Stimulated activated CD8-positive, alpha-beta memory T cell treated with anti-CD3 and anti-CD28 coated beads, Interleukin-7, amount 100 ng/mL, for 1 hour (primary cell): Measurements from ENCODE around the gene LRRK1.

Experiments
- DNase-seq, 2 donors: peaks; one replicate each; pipeline ENCODE4 v3.0.0-alpha.2; 2020; ENCODE audit warnings: low read depth in 2 of 2

LRRK1 gene

DNA sequence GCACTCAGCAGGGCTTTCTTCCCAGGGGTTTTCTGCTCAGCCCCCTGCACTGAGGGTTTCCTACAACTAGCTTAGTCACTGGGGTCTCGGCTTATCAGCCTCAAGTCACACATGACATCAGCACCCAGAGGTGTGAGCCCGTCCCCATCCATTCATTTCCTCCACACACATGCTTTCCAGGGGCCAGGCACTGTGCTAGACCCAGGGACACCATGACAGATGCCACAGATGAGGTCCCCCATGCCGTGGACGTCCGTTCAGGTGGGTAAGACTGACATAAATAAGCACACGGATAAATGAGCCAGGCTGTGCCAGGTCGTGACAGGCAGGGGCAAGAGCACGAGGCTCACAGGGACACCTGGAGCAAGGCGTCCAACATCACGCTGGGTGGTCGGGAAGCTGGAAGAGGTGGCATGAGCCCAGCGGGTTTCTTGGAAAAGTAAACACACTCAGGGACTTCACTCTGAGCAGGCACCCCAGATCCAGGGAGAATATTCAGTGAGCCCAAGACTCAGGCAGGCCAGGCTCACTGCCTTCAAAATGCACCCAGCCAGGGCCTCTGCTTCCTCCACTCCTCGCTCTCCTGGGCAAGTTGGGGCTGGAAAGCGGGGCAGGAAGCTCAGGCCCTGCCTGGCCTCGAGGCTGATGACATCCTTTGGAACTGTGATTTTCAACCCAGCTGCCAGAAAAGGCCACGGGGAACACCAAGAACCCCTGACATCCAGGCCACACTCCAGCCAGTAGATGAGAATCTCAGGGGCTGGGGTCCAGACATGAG, 193.4 kb downstream of the LRRK1 start:
- no peak for DNase-seq

DNA sequence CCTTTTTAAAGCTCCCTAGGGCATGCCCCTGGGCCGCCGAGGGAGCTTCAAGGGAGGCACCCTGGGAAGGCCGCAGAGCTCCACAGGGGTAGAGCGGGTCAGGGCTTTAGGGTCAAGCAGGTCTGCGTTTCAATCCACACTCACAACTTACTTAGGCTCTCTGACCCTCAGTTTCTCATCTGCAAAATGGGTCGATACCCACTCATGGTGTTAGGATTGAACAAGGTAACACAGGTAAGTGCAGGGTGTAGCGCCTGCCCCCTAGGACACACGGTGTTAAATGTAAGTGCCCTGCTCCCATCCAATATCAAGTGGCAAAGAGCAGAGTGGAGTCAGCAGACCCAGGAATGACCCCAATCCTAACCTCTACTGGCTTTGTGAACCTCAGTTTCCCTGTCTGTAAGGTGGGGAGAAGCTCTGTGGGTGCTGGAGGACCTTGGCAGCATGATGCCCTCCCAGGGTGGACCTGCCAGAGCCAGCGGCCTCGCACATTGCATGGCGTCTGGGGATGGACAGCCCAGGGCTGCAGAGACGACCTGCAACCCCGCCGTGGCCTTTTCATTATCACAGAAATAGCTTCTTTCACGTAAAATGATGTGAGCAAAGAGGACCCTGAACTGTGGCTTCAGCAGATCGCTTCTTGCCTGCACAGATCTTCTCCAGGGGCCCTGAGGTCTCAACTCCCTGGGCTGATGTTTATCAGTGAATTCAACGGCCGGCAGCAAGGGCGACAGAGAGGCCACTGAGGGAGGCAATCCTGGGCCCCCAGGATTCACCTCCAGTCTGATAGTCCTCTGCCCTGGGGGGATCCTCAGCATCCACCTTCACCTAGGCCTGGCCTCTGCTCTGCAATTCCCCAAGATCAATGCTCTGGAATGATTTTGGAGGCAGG, 194.2 kb downstream of the LRRK1 start:
- DNase-seq, result no peak

DNA sequence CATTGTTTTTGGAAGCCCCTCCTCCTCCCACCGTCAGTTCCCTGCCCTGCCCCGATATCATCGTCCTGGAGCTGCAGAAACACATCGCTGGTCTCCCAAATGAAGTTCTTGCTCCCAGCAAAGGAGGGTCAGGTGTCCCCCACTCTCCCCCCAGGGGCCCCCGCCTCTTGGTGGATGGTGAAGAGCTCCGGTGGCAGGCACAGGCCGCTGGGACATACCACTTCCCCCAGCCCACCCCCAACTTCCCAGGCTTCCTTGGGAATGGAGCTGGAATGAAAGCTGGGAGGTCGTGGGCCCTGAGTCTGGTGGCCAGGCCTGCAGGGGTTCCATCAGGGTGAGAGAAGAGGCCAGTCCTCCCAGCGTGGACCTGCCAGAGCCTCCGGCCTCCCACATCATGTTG, 195.0 kb downstream of the LRRK1 start:
- DNase-seq, result no peak

DNA sequence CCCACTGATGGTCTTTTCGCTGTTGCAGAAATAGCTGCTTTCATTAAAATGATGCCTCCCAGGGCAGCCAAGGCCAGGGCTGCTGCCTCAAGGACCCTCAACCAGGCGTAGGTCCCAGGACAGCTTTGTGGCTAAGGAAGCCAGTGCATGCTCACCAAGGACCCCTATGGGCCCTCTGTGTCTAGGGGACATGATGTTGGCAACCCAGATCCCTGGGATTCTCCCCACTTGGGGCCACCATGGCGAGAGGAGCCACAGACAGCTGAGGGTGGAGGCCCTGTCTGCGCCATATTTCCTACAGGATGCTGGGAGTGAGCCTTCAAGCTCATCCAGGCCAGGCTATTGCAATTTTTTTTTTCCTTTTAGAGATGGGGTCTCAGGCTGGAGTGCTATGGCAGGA, 195.5 kb downstream of the LRRK1 start:
- DNase-seq, result no peak

GRCh38 chr15:101115393-101115785, 196.2 kb downstream of the LRRK1 start:
- DNase-seq, result no peak

- no peak for DNase-seq
Measured at GRCh38 chr15:101115786-101116680, 196.9 kb downstream of the LRRK1 start.

- DNase-seq, result no peak
Measured at GRCh38 chr15:101116681-101116976, 197.5 kb downstream of the LRRK1 start.

DNA sequence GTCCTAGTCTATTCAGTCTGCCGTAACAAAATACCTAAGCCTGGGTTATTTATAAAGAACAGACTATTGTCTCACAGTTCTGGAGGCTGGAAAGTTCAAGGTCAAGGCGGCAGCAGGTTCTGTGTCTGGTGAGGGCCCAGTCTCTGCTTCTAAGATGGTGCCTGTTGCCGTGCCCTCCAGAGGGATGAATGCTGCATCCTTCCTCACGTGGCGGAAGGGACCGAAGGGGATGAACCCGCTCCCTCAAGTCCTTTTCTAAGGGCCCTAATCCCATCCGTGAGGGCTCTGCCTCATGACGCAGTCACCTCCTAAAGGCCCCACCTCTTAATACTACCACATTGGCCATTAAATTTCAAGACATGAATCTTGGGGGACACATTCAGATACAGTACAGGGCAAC, 199.0 kb downstream of the LRRK1 start:
- no peak for DNase-seq

- DNase-seq, result no peak
Measured at GRCh38 chr15:101118615-101119014, 199.5 kb downstream of the LRRK1 start.

DNA sequence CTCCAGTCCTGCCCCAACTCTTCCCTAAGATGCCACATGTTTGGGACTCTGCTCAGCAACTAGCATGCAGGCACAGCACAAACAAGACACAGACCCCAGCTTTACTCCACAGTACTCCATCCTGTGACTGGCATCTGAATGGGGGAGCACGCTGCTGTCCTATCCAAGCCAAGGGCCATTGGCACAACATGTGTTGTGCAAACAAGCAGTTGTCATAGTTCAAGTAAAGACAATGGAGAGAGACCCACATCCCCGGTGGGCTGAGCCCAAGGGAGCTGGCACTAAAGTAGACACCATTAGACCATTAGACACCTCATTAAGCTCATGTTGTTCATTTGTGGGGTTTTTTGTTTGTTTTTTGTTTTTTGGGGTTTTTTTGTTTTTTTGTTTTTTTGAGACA, 200.0 kb downstream of the LRRK1 start:
- no peak for DNase-seq
